GM23338 (cell line): ENCODE data around the gene COX4I2. TPM values are rescaled to one million over a fixed set of nuclear protein-coding genes. Genes with fewer than 3 reads are reported as not detected.
A peak's percentile ranks its signal among the peaks of the same experiment; 100 is the strongest.

Source experiments
- ATAC-seq: fragments of 200-7000 bp; cut with Tn5 transposase; 3 replicates; pipeline ENCODE4 v1.9.1; 2020
- DNase-seq: peaks from one replicate; pipeline ENCODE4 v3.0.0-alpha.2; 2015; ENCODE audit warnings: low spot score
- H2AFZ ChIP-seq: fragments of 200-600 bp; sonication (generic); 2 replicates; pipeline ENCODE4 v1.8.0; 2016; ENCODE audit warnings: antibody characterized with exemption, mild to moderate bottlenecking, moderate library complexity
- H3F3A ChIP-seq: fragments of 200-600 bp; sonication (generic); replicated peaks from 2 replicates; pipeline ENCODE4 v1.8.0; 2017; ENCODE audit warnings: antibody characterized with exemption, mixed run types, low read depth
- H3K27ac ChIP-seq: fragments of 200-600 bp; sonication (generic); 2 replicates; pipeline ENCODE4 v1.6.1; 2016; ENCODE audit warnings: low read depth
- H3K27me3 ChIP-seq: fragments of 200-600 bp; sonication (generic); 2 replicates; pipeline ENCODE4 v1.8.0; 2016; ENCODE audit warnings: mild to moderate bottlenecking, mixed run types, moderate library complexity; ENCODE audit not compliant: insufficient read depth
- H3K36me3 ChIP-seq: fragments of 200-600 bp; sonication (generic); 2 replicates; pipeline ENCODE4 v1.8.0; 2016; ENCODE audit warnings: mild to moderate bottlenecking; ENCODE audit not compliant: insufficient read depth
- H3K4me1 ChIP-seq: fragments of 200-600 bp; sonication (generic); 2 replicates; pipeline ENCODE4 v1.8.0; 2016; ENCODE audit warnings: mild to moderate bottlenecking, moderate library complexity; ENCODE audit not compliant: insufficient read depth
- H3K4me2 ChIP-seq: fragments of 200-600 bp; sonication (generic); 2 replicates; pipeline ENCODE4 v1.7.1; 2017; ENCODE audit warnings: mixed run types
- H3K4me3 ChIP-seq: fragments of 200-600 bp; sonication (generic); 2 replicates; pipeline ENCODE4 v1.6.1; 2016; ENCODE audit warnings: mixed run types
- H3K79me2 ChIP-seq: fragments of 200-600 bp; sonication (generic); replicated peaks from 2 replicates; pipeline ENCODE4 v1.8.0; 2017; ENCODE audit warnings: mild to moderate bottlenecking; ENCODE audit not compliant: insufficient read depth
- H3K9me2 ChIP-seq: fragments of 200-600 bp; sonication (generic); 2 replicates; pipeline ENCODE4 v1.8.0; 2017; ENCODE audit not compliant: insufficient read depth
- H4K20me1 ChIP-seq: fragments of 200-600 bp; sonication (generic); replicated peaks from 2 replicates; pipeline ENCODE4 v1.8.0; 2017; ENCODE audit warnings: mild to moderate bottlenecking; ENCODE audit not compliant: insufficient read depth
- H3K27ac Mint-ChIP-seq: 2 replicates; pipeline ENCODE4 v1.8.0; 2020; ENCODE audit warnings: inconsistent platforms, mild to moderate bottlenecking, moderate library complexity, mixed read lengths
- H3K27me3 Mint-ChIP-seq: 3 replicates; pipeline ENCODE4 v1.8.0; 2022; ENCODE audit warnings: low read depth, mild to moderate bottlenecking, moderate library complexity, mixed read lengths, inconsistent platforms; ENCODE audit not compliant: insufficient read depth, poor library complexity
- H3K36me3 Mint-ChIP-seq: 3 replicates; pipeline ENCODE4 v1.8.0; 2021; ENCODE audit warnings: low read depth, mild to moderate bottlenecking, inconsistent platforms, moderate library complexity, mixed read lengths
- H3K4me1 Mint-ChIP-seq: 3 replicates; pipeline ENCODE4 v1.8.0; 2020; ENCODE audit warnings: mild to moderate bottlenecking, inconsistent platforms, mixed read lengths
- H3K4me3 Mint-ChIP-seq: 3 replicates; pipeline ENCODE4 v1.8.0; 2021; ENCODE audit warnings: moderate library complexity, mild to moderate bottlenecking, inconsistent platforms, mixed read lengths
- H3K9me3 Mint-ChIP-seq: 3 replicates; pipeline ENCODE4 v1.8.0; 2020; ENCODE audit warnings: moderate library complexity, mild to moderate bottlenecking, inconsistent platforms, mixed read lengths
- EZH2 ChIP-seq: fragments of 200-600 bp; sonication (generic); IDR thresholded peaks from one replicate; pipeline ENCODE4 v1.8.0; 2017; ENCODE audit warnings: antibody characterized with exemption, mild to moderate bottlenecking, low read depth; ENCODE audit not compliant: unreplicated experiment
- JUNB ChIP-seq: IDR thresholded peaks from one replicate; pipeline ENCODE4 v1.6.1; 2016; ENCODE audit warnings: antibody characterized with exemption; ENCODE audit not compliant: unreplicated experiment
- NANOG ChIP-seq: IDR thresholded peaks from 2 replicates; pipeline ENCODE4 v1.6.1; 2016; ENCODE audit warnings: antibody characterized with exemption, borderline replicate concordance
- ZNF331 ChIP-seq: fragments of 250-450 bp; sonication (Bioruptor Pico); IDR thresholded peaks from 2 replicates; pipeline ENCODE4 v1.5.0; 2020; ENCODE audit warnings: low read depth, mild to moderate bottlenecking, moderate library complexity
- polyA plus RNA-seq: library from polyadenylated mRNA; unstranded; fragments of >200 nt; fragmentation: Nextera tagmentation; extraction: Ambion mirVana; gene quantifications from 2 replicates; pipeline ENCODE4 v1.2.1, GENCODE V29; 2016
- total RNA-seq: library from RNA; depleted of rRNA; stranded (reverse); fragments of >200 nt; shearing (Covaris generic); gene quantifications from 2 replicates; pipeline ENCODE4 v1.2.3, GENCODE V29; 2014
- TF ChIP-seq, protein P1 (sequence below): IDR thresholded peaks from one replicate; pipeline ENCODE4 v1.6.1; 2018; ENCODE audit warnings: antibody characterized with exemption; ENCODE audit not compliant: unreplicated experiment

The COX4I2 gene
- total and polyA plus RNA-seq, 2 experiments from 2014 or later = 0.63 TPM; not detected in 1

DNA sequence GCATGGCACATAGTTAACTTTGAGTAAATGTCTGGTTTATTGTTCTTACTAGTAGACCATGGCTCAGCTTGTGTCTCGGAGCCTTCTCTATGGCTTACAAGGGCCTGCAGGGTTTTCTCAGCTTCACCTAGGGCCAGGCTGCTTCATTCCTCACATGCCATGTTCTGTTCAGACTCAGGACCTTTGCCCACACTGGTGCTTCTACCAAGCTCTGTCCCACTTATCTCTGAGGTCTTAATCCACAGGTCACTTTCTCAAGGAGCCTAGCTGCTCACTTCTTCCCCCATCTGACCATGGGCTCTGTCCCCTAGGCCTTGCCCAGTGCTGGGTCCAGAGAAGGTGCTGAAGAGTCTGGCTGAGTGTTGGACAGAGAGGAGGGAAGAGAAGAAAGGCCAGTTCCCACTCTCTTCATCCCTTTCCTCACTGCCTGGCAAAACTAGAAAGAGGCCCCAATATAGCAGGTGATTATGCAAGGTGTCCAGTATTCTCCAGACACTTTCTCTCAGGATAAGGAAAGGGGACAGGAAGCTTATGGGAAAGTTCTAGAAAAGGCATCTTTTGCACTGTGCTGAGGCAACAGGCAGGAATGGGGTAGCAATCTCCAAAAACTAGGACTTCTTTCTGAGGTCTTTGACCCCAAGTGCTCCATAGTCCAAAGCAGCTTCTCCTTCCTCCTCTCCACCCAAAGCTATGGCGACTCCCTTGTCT is 40.0 kb downstream of the COX4I2 start:
- Histone ChIP-seq H3K4me3 (no peak overlapping the region), H3K36me3 (0 out of 2 replicates have a peak, but pooled peaks cover 12% of the 10 kb centered on the region), H3K4me2 (no peak overlapping the region), H3K9me2 (no peaks in the 10 kb centered on the region; the same call in 1 of the 2 replicates), H3F3A (peaks cover 30% of the 10 kb centered on the region), H3K4me1 (peaks cover 17% of the 10 kb centered on the region), H3K27me3 (no peaks in the 10 kb centered on the region), H3K27ac (peak overlapping the region; percentile 40), H3K79me2 (peaks cover 60% of the 10 kb centered on the region), H4K20me1 (peaks cover 29% of the 10 kb centered on the region), H2AFZ (no peak overlapping the region)
- no peaks in the 10 kb centered on the region for H3K9me3 Mint-ChIP-seq
- TF ChIP-seq EZH2 (no peak), NANOG (no peak)
- TF ChIP-seq, protein P1, sequence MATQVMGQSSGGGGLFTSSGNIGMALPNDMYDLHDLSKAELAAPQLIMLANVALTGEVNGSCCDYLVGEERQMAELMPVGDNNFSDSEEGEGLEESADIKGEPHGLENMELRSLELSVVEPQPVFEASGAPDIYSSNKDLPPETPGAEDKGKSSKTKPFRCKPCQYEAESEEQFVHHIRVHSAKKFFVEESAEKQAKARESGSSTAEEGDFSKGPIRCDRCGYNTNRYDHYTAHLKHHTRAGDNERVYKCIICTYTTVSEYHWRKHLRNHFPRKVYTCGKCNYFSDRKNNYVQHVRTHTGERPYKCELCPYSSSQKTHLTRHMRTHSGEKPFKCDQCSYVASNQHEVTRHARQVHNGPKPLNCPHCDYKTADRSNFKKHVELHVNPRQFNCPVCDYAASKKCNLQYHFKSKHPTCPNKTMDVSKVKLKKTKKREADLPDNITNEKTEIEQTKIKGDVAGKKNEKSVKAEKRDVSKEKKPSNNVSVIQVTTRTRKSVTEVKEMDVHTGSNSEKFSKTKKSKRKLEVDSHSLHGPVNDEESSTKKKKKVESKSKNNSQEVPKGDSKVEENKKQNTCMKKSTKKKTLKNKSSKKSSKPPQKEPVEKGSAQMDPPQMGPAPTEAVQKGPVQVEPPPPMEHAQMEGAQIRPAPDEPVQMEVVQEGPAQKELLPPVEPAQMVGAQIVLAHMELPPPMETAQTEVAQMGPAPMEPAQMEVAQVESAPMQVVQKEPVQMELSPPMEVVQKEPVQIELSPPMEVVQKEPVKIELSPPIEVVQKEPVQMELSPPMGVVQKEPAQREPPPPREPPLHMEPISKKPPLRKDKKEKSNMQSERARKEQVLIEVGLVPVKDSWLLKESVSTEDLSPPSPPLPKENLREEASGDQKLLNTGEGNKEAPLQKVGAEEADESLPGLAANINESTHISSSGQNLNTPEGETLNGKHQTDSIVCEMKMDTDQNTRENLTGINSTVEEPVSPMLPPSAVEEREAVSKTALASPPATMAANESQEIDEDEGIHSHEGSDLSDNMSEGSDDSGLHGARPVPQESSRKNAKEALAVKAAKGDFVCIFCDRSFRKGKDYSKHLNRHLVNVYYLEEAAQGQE = no peak
- H3K4me1 Mint-ChIP-seq = peaks cover 22% of the 10 kb centered on the region
- DNase-seq (no peak), ATAC-seq (no peak)
- H3K27me3 Mint-ChIP-seq = peaks cover 5% of the 10 kb centered on the region
- peak overlapping the region; percentile 47 for H3K27ac Mint-ChIP-seq
- H3K36me3 Mint-ChIP-seq = peaks cover 12% of the 10 kb centered on the region
- H3K4me3 Mint-ChIP-seq = no peak overlapping the region

DNA sequence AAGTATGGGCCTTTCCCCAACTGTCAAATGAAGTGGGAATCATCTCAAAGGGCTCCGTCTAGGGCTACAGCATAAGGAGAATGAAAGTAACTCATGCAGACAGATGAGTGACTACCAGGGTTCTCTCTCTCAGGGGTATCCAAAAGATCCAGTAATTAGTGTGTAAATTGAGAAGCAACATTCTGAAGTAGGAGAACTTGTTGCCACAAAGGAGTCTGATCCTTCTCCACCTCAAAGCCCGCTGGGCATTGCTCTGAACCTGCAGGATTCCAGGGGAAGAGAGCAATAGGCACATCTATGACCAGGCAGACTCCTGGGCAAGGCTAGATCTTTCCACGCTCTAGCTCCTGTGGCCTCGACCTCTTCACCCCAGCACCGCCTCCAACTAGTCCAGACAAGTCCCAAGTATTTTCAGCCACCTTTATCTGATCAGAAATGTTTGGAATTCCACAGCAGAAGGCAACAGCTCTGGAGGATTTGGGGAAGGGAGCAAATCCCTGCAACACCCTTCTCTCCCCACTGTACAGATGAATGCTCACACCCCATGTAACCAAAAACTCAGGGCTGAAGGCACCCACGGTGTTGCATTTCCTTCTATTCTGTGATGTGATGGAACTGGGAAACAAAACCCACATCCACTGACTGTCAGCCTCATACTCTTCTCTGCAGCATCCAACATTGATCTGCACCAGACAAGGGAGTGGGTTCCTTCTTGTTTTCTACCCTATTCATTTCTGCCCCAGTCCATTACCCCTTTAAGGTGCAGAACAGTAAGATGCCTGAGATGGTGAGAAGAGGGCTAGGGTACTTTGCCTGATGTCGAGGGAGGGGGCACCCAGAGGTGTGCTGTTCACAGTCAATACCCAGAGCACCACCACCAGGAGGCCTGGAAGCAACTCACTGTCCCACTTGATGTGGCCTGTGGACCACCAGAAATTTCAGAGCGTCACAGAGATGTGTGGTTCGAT is 41.0 kb downstream of the COX4I2 start:
- H3K4me3 Mint-ChIP-seq = no peak overlapping the region
- H3K27ac Mint-ChIP-seq = peak overlapping the region; percentile 14
- 0 out of 2 replicates have a peak overlapping the region, but pooled peaks have one; percentile 57 for H3K4me2 ChIP-seq
- H3K9me2 ChIP-seq = no peaks in the 10 kb centered on the region; the same call in 1 of the 2 replicates
- H3F3A ChIP-seq = peaks cover 35% of the 10 kb centered on the region
- 0 out of 2 replicates have a peak, but pooled peaks cover 12% of the 10 kb centered on the region for H3K36me3 ChIP-seq
- TF ChIP-seq ZNF331 (CRISPR knock-in tag) (no peak), JUNB (no peak)
- H3K27me3 ChIP-seq = no peaks in the 10 kb centered on the region
- peaks cover 17% of the 10 kb centered on the region for H3K4me1 ChIP-seq
- H3K9me3 Mint-ChIP-seq = no peaks in the 10 kb centered on the region
- peaks cover 5% of the 10 kb centered on the region for H3K27me3 Mint-ChIP-seq
- H3K4me1 Mint-ChIP-seq = peaks cover 22% of the 10 kb centered on the region
- peaks cover 66% of the 10 kb centered on the region for H3K79me2 ChIP-seq
- H3K4me3 ChIP-seq = no peak overlapping the region
- peak overlapping the region; percentile 40 for H3K27ac ChIP-seq
- H2AFZ ChIP-seq = no peak overlapping the region
- DNase-seq = peak; percentile 57
- peaks cover 12% of the 10 kb centered on the region for H3K36me3 Mint-ChIP-seq
- ATAC-seq = peak; percentile 53
- peaks cover 25% of the 10 kb centered on the region for H4K20me1 ChIP-seq
